NCI-H2107 treated with DMSO at 0.1 percent for 48 hours (cell line): ENCODE data around the gene PPP2R3B.
"Not testable (repeated sequence)": the region's sequence is repeated elsewhere in the genome, so short reads cannot be mapped to it uniquely, and the experiment has no call there.

Experiments
- DNase-seq: peaks from one replicate; lab custom pipeline; 2025; ENCODE audit not compliant: unreplicated experiment; lab: John Stamatoyannopoulos, UW

Gene PPP2R3B

DNA sequence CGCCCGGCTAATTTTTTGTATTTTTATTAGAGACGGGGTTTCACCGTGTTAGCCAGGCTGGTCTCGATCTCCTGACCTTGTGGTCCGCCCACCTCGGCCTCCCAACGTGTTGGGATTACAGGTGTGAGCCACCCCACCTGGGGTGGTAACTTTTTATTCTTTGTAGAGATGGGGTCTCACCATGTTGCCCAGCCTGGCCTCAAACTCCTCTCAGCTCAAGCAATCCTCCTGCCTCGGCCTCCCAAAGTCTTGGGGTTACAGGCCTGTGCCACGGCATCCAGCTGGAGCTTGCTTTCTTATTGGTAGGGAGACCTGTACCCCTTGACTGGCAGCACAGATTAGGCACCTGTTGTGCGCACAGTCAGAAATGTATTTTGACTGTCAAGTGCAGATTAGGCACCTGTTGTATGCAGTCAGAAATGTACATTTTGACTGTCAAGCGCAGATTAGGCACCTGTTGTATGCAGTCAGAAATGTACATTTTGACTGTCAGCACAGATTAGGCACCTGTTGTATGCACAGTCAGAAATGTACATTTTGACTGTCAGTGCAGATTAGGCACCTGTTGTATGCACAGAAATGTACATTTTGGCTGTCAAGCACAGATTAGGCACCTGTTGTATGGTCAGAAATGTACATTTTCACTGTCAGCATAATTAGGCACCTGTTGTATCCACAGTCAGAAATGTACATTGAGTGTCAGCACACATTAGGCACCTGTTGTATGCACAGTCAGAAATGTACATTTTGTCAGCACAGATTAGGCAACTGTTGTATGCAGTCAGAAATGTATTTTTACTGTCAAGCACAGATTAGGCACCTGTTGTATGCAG is 80.7 kb downstream of the PPP2R3B start:
- DNase-seq, result not testable (repeated sequence)

DNA sequence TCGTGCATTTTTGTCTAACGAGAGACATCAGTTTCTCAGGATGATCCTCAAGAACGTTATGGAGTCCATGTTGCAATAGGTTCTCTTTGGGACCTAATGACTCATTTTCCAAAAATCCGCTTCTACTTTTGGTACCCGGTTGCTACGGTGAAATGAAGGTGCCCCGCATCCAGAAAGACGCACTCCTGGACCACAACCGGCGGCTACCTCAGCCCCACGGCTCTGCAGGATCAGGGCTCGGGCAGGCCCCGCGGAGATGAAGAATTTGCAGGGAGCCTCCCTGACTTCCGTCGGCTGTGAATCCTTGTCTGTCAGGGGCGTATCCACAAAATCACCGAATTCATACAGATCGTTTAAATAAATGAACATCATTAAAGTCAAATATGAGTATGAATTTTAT is 83.7 kb downstream of the PPP2R3B start:
- DNase-seq, result no peak

DNA sequence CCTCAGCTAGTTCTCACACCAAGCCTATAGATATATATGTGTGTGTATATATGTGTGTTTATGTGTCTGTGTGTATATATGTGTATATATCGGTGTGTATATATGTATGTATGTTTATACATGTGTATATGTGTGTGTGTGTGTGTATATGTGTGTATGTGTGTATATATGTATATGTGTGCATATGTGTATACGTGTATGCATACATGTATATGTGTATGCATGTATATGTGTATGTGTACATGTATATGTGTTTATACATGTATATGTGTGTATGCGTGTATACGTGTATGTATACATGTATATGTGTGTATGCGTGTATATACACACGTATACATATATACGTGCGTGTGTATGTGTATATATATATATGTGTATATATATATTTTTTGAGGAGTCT is 86.4 kb downstream of the PPP2R3B start:
- DNase-seq, result no peak

DNA sequence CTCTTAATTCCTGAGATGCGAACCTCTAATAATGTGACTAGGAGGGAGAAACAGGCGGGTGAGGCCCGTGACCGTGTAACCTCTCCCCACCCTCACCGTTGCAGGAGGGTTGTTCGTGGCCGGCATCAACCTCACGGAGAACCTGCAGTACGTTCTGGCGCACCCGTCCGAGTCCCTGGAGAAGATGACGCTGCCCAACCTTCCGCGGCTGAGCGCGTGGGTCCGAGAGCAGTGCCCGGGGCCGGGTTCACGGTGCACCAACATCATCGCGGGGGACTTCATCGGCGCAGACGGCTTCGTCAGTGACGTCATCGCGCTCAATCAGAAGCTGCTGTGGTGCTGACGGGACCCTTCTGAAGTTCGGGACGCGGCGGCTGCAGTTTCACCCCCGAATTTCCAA is 87.7 kb downstream of the PPP2R3B start:
- no peak for DNase-seq

DNA sequence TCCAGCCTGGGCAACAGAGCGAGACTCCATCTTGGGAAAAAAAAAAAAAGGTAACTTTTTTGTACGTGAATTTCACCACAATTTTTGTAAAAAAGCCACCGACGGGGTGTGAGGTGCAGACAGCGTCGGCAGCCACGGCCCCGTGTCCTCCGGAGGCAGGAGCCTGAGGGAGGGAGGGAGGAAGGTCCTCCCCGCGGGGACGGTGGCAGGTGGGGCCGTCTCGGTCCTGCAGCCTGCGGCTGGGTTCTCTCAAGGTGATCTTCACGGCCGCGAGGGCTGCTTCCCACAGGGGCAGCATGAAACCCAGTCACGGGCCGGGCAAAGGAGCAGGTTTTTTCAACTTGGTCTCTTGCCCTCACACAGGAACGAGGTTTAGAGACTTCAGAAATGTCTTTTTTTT is 91.6 kb downstream of the PPP2R3B start:
- no peak for DNase-seq

DNA sequence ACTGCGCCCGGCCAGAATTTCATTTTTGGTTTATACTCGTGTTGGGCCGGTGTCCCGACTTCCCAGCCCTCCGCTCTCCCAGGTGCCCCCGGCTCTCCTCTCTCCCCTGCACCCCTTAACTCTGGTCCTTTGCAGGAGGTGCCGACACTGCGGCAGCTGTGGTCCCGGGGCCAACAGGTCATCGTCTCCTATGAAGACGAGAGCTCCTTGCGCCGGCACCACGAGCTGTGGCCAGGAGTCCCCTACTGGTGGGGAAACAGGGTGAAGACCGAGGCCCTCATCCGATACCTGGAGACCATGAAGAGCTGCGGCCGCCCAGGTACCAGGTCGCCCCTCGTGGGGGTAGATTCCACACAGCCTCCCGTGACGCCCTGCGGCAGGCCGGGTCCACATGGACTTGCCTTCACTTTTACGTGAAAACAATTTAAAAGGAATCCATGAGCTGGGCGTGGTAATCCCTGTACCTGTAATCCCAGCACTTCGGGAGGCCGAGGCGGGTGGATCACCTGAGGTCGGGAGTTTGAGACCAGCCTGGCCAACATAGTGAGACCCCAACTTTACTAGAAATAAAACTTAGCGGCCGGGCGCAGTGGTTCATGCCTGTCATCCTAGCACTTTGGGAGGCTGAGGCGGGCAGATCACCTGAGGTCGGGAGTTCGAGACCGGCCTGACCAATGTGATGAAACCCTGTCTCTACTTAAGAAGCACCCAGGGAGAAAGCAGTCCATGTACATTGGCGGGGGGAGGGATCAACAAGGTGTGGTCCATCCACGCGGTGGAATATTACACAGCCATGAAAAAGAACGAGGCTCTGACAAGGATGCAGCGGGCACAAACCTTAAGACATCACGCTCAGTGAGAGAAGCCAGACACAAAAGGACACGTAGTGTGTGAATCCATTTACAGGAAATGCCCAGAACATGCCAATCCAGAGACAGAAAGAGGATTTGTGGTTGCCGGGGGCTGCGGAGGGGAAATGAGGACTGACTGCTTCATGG is 93.5 kb downstream of the PPP2R3B start:
- DNase-seq, result no peak

DNA sequence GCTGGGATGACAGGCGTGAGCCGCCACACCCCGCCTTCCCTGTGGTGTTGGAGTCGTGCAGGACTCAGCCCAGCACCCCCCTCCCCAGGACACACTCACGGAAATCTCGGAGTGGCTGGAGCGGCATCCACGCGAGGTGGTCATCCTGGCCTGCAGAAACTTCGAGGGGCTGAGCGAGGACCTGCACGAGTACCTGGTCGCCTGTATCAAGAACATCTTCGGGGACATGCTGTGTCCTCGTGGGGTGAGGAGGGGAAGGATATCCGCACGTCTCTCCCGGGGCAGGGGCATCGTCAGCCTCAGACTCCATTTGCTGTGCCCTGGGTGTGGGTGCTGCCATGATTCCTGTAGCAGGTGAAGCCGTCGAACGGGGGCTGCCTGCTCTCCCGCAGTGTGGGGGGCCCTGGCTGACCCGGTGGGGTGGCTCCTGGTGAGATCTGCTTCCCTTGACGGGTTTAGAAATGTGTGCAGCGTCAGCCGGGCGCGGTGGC is 95.3 kb downstream of the PPP2R3B start:
- no peak for DNase-seq

DNA sequence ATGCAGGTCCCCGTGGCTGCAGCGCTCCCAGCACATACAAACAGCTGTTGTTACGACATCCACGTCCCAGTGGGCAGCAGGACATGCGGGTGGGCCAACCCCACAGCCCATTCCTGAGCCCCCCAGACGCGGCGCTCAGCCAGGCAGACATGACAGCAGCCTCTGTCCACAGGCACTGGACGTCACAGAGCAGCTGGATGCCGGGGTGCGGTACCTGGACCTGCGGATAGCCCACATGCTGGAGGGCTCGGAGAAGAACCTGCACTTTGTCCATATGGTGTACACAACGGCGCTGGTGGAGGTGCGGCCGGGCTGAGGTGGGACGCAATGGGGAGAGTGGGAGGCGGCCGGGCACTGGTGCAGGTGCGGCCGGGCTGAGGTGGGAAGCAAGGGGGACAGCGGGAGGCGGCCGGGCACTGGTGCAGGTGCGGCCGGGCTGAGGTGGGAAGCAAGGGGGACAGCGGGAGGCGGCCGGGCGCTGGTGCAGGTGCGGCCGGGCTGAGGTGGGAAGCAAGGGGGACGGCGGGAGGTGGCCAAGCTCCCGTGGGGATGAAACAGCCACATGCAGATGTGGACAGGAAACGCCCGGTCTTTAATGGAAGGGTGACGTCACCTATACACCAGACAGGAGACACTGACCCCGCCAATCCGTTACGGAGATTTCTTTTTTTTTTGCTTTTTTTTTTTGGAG is 96.1 kb downstream of the PPP2R3B start:
- no peak for DNase-seq

DNA sequence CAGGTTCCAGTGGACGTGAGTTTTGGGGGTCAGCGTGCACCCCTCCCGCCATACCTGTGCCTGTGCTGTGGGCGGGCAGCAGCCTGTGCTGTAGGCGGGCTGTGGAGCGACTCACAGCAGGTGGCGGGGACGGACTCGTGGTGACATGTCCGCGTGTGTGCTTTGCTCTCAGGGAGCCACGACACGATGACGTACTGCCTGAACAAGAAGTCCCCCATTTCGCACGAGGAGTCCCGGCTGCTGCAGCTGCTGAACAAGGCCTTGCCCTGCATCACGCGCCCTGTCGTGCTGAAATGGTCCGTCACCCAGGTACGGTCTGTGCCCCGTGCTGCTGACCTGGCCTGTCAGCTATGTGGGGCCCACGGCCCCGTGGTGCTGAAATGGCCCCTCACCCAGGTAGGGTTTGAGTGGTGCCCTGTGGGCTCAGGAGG is 98.1 kb downstream of the PPP2R3B start:
- DNase-seq, result no peak

DNA sequence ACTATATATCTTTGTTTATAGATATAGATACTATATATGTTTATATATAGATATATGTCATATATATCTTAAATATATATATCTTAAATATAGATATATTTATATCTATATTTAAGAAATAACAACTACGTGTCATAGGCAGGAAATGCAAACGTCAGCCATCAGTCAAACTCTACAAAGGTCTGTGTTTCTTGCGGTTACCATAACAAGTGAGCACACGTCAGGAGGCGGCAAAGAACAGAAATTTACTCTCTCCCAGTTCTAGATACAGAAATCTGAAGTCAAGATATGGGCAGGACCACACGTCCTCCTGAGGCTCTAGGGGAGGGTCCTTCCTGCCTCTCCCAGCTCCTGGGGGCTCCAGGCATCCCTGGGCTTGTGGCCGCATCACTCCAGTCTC is 99.0 kb downstream of the PPP2R3B start:
- DNase-seq, result no peak

DNA sequence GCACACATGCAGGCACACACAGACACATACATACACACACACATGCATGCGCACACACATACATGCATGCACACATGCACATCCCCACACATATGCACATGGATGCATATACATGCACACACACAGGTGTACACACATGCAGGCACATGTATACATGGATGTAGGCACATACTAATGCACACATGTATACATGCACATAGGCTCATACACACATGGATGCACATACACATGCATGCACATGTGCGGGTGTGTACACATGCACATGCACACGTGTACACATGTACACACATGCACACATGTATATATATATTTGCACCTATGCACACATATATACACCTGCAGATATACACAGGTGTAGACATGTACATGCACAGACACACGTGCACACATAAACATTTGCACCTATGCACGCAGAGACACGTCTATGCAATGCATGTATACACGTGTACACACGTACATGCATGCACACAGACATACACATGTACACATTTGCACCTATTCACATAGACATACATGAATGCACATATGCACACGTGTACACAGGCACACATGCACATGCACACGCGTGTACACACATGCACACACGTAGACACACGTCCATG is 101.5 kb downstream of the PPP2R3B start:
- no peak for DNase-seq
